Smooth muscle cell (in vitro differentiated cells): ENCODE data around the gene UNC13C. TPM values are rescaled to one million over a fixed set of nuclear protein-coding genes. Genes with fewer than 3 reads are reported as not detected.
A peak's percentile ranks its signal among the peaks of the same experiment; 100 is the strongest.

Experiments
- DNase-seq: peaks from one replicate; lab custom pipeline; 2025; ENCODE audit not compliant: unreplicated experiment; lab: John Stamatoyannopoulos, UW
- H2AFZ ChIP-seq: fragments of 200-600 bp; sonication (generic); 2 replicates; pipeline ENCODE4 v1.6.0; 2016; ENCODE audit warnings: antibody characterized with exemption, low read depth, mild to moderate bottlenecking
- H3F3A ChIP-seq: fragments of 200-600 bp; sonication (generic); 2 replicates; pipeline ENCODE4 v1.6.0; 2017; ENCODE audit warnings: antibody characterized with exemption, low read depth
- H3K27ac ChIP-seq: fragments of 200-600 bp; sonication (generic); 2 replicates; pipeline ENCODE4 v1.5.1; 2016; ENCODE audit warnings: low read depth, mild to moderate bottlenecking
- H3K27me3 ChIP-seq: fragments of 200-600 bp; sonication (generic); 2 replicates; pipeline ENCODE4 v1.6.1; 2016; ENCODE audit warnings: low read depth, mild to moderate bottlenecking
- H3K36me3 ChIP-seq: fragments of 200-600 bp; sonication (generic); 2 replicates; pipeline ENCODE4 v1.5.1; 2016; ENCODE audit warnings: low read depth
- H3K4me1 ChIP-seq: fragments of 200-600 bp; sonication (generic); 2 replicates; pipeline ENCODE4 v1.5.1; 2016; ENCODE audit warnings: low read depth
- H3K4me2 ChIP-seq: fragments of 200-600 bp; sonication (generic); 2 replicates; pipeline ENCODE4 v1.6.0; 2016; ENCODE audit warnings: mild to moderate bottlenecking
- H3K4me3 ChIP-seq: fragments of 200-600 bp; sonication (generic); 2 replicates; pipeline ENCODE4 v1.5.1; 2016; ENCODE audit warnings: mild to moderate bottlenecking
- H3K79me2 ChIP-seq: fragments of 200-600 bp; sonication (generic); 2 replicates; pipeline ENCODE4 v1.6.0; 2016; ENCODE audit warnings: low read depth, mild to moderate bottlenecking
- H3K9ac ChIP-seq: fragments of 200-600 bp; sonication (generic); 2 replicates; pipeline ENCODE4 v1.6.0; 2016; ENCODE audit warnings: low read depth
- H3K9me3 ChIP-seq: fragments of 200-600 bp; sonication (generic); replicated peaks from 2 replicates; pipeline ENCODE4 v1.5.1; 2016; ENCODE audit warnings: low read depth
- H4K20me1 ChIP-seq: fragments of 200-600 bp; sonication (generic); 2 replicates; pipeline ENCODE4 v1.6.0; 2016; ENCODE audit warnings: low read depth
- CTCF ChIP-seq: fragments of 200-600 bp; sonication (generic); IDR thresholded peaks from 2 replicates; pipeline ENCODE4 v1.5.1; 2017; ENCODE audit warnings: borderline replicate concordance, mild to moderate bottlenecking, antibody characterized with exemption; ENCODE audit not compliant: insufficient read depth, poor library complexity, severe bottlenecking
- WGBS: methylation state at CpG from one replicate; pipeline ENCODE4 v1.1.7; 2016; ENCODE audit warnings: low lambda C conversion rate; 5-methylcytosine and 5-hydroxymethylcytosine counted together
- polyA plus RNA-seq: library from polyadenylated mRNA; unstranded; fragments of >200 nt; fragmentation: Nextera tagmentation; extraction: Ambion mirVana; gene quantifications from 2 replicates; pipeline ENCODE4 v1.2.1, GENCODE V29; 2016
- total RNA-seq: library from RNA; depleted of rRNA; stranded (reverse); fragments of >200 nt; gene quantifications from 2 replicates; pipeline ENCODE4 v1.2.3, GENCODE V29; 2014

UNC13C gene
- total and polyA plus RNA-seq, 2 experiments from 2014 or later = 0.85 to 4.0 TPM

- no peaks in the 10 kb centered on the region for H3K4me1 ChIP-seq
- H3K36me3 ChIP-seq = no peaks in the 10 kb centered on the region
- WGBS = 52% methylated on average over 5 of the region's 5 CpGs
- H3K27me3 ChIP-seq = no peaks in the 10 kb centered on the region
- H3K9me3 ChIP-seq = no peaks in the 10 kb centered on the region
- H3F3A ChIP-seq = no peaks in the 10 kb centered on the region
- no peak for DNase-seq
- H4K20me1 ChIP-seq = no peaks in the 10 kb centered on the region
- no peak overlapping the region for H3K9ac ChIP-seq
- no peak for TF ChIP-seq CTCF
- no peaks in the 10 kb centered on the region for H3K79me2 ChIP-seq
- H3K27ac ChIP-seq = no peak overlapping the region
- H3K4me2 ChIP-seq = no peak overlapping the region
- no peak overlapping the region for H2AFZ ChIP-seq
- H3K4me3 ChIP-seq = no peak overlapping the region
Measured at GRCh38 chr15:54502416-54503075, 524.3 kb downstream of the UNC13C start.

GRCh38 chr15:54504695-54505094, 526.5 kb downstream of the UNC13C start:
- H3K27ac ChIP-seq = no peak overlapping the region

GRCh38 chr15:54506977-54507524, 528.8 kb downstream of the UNC13C start:
- H3K4me3 ChIP-seq = no peak overlapping the region
- H3K9me3 ChIP-seq = no peaks in the 10 kb centered on the region
- H3K27ac ChIP-seq = no peak overlapping the region
- no peaks in the 10 kb centered on the region for H3K4me1 ChIP-seq
- no peak overlapping the region for H2AFZ ChIP-seq
- H3K79me2 ChIP-seq = no peaks in the 10 kb centered on the region
- H3K4me2 ChIP-seq = peak overlapping the region; percentile 2
- H3K27me3 ChIP-seq = no peaks in the 10 kb centered on the region
- no peak overlapping the region for H3K9ac ChIP-seq
- DNase-seq = no peak
- no peaks in the 10 kb centered on the region for H3K36me3 ChIP-seq
- H4K20me1 ChIP-seq = no peaks in the 10 kb centered on the region
- no peak for TF ChIP-seq CTCF
- H3F3A ChIP-seq = no peaks in the 10 kb centered on the region

More at GRCh38 chr15:54504695-54505094, 526.5 kb downstream of the UNC13C start:
- Histone ChIP-seq H3K9ac (no peak overlapping the region), H2AFZ (no peak overlapping the region), H3F3A (no peaks in the 10 kb centered on the region), H3K4me2 (no peak overlapping the region), H3K4me1 (no peaks in the 10 kb centered on the region), H3K9me3 (no peaks in the 10 kb centered on the region), H3K27me3 (no peaks in the 10 kb centered on the region), H4K20me1 (no peaks in the 10 kb centered on the region), H3K79me2 (no peaks in the 10 kb centered on the region), H3K4me3 (no peak overlapping the region), H3K36me3 (no peaks in the 10 kb centered on the region)
- no peak for DNase-seq
- 70% methylated on average over 1 of the region's 1 CpG for WGBS
- TF ChIP-seq CTCF = no peak

GRCh38 chr15:54514601-54515000, 536.4 kb downstream of the UNC13C start:
- Histone ChIP-seq H3K79me2 (no peaks in the 10 kb centered on the region), H3K4me1 (no peaks in the 10 kb centered on the region), H3K4me3 (no peak overlapping the region), H3K9ac (no peak overlapping the region), H3K27ac (no peak overlapping the region), H2AFZ (no peak overlapping the region), H3K9me3 (no peaks in the 10 kb centered on the region), H3K4me2 (no peak overlapping the region), H3K27me3 (no peaks in the 10 kb centered on the region), H4K20me1 (no peaks in the 10 kb centered on the region), H3F3A (no peaks in the 10 kb centered on the region), H3K36me3 (no peaks in the 10 kb centered on the region)
- 52% methylated on average over 2 of the region's 2 CpGs for WGBS
- no peak for TF ChIP-seq CTCF
- DNase-seq = no peak
